Measurements from ENCODE around the gene BSDC1. TPM values are rescaled to one million over a fixed set of nuclear protein-coding genes. Genes with fewer than 3 reads are reported as not detected.

The BSDC1 gene
- total RNA-seq, 1 donor from 2014 or later = 60.7 TPM

Other genes with a start within 250 kb of the BSDC1 start
- gene TXLNA, start 214.8 kb downstream of the BSDC1 start, total RNA-seq = 21.1 TPM
- 31.7 TPM for gene CCDC28B, start 193.8 kb downstream of the BSDC1 start, total RNA-seq
- gene IQCC, start 188.8 kb downstream of the BSDC1 start, total RNA-seq = 2.3 TPM
- gene DCDC2B, start 185.4 kb downstream of the BSDC1 start, total RNA-seq = not detected
- 9.8 TPM for gene TMEM234, start 172.1 kb downstream of the BSDC1 start, total RNA-seq
- gene EIF3I, start 172.0 kb downstream of the BSDC1 start, total RNA-seq = 79.7 TPM
- gene FAM167B, start 147.2 kb downstream of the BSDC1 start, total RNA-seq = 2.0 TPM
- not detected for gene LCK, start 143.2 kb downstream of the BSDC1 start, total RNA-seq
- 19.8 TPM for gene HDAC1, start 102.4 kb downstream of the BSDC1 start, total RNA-seq
- 356 TPM for gene MARCKSL1, start 58.2 kb downstream of the BSDC1 start, total RNA-seq
- 1.6 TPM for gene FAM229A, start 32.0 kb downstream of the BSDC1 start, total RNA-seq
- gene TSSK3, start 31.9 kb downstream of the BSDC1 start, total RNA-seq = not detected
- 14.0 TPM for gene ZBTB8B, start 70.6 kb upstream of the BSDC1 start, total RNA-seq
- gene ZBTB8A, start 145.0 kb upstream of the BSDC1 start, total RNA-seq = 38.1 TPM